HG03025 (cell line): ENCODE measurements around the gene AJUBA.
"Not testable (repeated sequence)": the region's sequence is repeated elsewhere in the genome, so short reads cannot be mapped to it uniquely, and the experiment has no call there.

Source experiments
- ATAC-seq: cut with Tn5 transposase; IDR thresholded peaks from one replicate; pipeline ENCODE4 v1.9.1; 2021; ENCODE audit warnings: mild to moderate bottlenecking, moderate library complexity; ENCODE audit not compliant: unreplicated experiment, low FRiP score

Gene AJUBA

DNA sequence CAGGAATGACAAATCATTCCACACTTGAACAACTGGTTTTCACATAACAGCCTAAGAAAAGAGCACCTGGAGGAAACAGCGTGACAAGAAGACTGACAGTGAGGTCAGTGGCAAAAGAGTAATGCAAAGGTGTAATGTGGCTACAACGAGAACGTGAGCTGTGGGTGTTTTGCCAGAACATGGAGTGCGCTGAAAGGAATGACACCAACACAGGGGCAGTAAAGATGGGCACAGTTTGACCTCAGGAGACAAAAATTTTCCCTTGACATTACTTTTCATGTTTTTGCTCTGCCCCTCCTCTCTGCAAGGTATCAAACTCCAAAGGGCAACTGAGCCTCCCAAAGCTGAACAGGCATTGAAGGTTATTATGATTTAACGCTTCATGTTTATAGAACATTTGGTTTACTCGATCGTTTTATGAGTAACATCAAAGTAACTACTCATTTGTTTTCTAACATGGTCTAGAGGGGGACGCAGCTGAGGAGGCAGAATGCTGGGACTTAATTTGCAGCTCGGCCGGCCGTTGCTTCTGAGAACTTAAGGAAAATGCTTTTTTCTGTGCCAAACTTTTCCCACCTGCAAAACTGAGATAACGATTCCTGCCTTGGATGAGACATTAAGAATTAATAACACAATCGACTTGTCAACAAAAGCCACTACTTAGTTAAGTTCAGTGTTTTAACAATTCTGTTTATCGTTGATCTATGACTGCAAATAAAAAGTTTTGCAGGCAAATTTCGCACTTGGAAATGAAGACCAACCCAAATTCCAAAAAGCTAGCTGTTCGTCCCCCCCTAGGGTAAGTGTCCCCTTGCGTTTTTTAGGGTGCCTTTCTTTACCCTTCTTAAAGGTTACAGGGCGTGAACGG, 26.4 kb downstream of the AJUBA start:
- no peak for ATAC-seq

- no peak for ATAC-seq
Measured at GRCh38 chr14:22952418-22952817, 29.9 kb downstream of the AJUBA start.

GRCh38 chr14:22951795-22952194, 30.6 kb downstream of the AJUBA start:
- ATAC-seq, result not testable (repeated sequence)

DNA sequence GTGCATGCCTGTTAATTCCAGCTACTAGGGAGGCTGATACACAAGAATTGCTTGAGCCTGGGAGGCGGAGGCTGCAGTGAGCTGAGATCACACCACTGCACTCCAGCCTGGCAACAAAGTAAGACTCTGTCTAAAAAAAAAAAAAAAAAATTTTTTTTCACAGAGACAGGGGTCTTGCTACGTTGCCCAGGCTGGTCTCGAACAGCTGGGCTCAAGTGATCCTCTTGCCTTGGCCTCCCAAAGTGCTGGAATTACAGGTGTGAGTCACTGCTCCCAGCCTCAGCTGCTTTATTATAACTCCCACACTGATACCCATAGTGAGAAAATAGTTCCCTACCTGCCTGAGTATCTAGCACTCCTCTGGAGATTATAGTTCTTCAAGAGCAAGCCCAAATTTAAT, 36.7 kb downstream of the AJUBA start:
- no peak for ATAC-seq

DNA sequence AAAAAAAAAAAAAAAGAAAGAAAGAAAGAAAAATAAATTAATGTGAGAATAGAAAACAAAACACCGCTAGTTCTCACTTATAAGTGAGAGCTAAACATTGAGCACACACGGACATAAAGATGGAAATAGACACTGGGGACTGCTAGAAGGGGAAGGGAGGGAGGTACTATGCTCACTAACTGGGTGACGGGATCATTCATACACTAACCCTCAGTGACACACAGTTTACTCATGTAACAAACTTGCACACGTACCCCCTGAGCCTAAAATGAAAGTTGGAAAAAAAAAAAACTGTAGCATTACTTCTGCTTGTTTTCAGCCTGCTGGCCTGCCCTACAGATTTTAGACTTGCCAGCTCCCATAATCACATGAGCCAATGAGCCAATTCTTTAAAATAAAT, 42.7 kb downstream of the AJUBA start:
- ATAC-seq, result no peak

DNA sequence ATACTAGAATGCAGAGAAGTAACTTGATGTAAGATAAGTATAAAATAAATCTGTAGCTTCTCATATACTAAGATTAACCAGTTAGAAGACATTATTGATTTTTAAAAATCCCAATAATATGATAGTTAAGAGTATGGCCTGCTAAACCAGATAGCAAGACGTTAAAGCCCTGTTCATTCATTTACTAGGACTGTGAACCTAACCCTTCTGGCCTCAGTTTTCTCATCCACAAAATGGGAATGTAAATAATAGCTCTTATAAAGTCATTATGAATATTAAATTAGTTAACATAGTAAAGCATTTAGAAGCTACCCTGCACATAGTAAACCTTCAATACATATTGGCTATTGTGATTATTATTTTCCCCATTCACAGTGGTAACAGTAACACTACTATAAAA, 47.2 kb downstream of the AJUBA start:
- no peak for ATAC-seq

DNA sequence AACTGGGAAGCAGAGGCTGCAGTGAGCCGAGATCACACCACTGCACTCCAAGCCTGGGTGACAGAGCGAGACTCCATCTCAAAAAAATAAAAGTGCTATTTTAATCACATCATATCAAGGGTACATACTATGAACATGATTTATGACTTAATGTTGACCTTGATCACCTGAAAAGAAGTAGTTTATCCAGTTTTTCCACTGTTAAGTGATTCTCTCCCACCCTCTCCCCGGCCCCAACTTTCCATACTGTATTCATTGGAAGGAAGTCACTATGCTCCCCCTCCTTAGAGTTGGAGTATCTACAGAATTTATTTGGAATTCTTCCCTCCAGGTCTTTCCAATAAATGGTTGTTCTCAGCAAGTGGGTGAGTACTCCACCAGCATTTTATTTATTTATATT, 50.2 kb downstream of the AJUBA start:
- no peak for ATAC-seq

- no peak for ATAC-seq
Measured at GRCh38 chr14:22929961-22930364, 52.4 kb downstream of the AJUBA start.

- ATAC-seq, result peak; percentile 93
Measured at GRCh38 chr14:22929104-22929960, 53.0 kb downstream of the AJUBA start, which contains the start of gene PRMT5. Gene PRMT5, minus strand, starts transcription at chr14:22929376. Its CDS starts 15 bp downstream, at chr14:22929361.

DNA sequence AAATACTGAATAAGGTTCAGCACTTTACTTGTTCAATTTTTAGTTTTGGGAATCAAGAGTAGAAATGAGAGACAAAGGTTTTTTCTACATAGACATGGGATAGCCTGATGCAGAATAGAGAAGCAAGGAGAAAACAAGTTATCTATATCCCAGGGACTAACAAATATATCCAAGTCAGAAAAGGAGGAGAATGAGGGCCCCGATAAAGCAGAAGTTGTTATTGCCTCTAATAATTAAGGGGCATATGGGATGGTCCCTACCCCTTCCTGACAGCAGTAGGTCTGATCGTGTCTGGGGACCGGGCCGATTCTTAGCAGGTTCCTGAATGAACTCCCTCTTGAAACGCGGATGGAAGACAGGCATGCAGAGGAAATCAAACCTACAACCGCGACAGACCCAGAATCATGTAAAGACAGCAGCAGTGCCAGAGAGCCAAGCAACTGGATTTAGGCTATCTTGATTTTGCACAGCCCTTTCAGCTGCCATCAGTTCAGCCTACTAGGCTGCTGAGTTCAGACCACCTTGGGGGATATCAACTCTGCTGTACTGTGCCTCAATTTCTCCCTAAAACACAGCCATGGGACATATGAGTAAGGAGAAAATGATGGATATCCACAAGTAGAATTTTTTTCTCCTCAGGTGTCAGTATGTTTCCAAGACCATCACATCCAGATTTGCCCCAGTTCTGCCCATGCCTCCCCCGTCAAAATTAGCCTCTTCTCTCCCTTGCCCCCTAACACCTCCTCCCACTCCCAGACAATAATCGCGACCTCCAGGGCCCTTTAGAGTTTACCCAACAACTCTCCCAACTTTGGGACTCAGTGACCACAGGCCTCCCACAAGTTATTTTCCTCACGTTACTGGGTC, 53.9 kb downstream of the AJUBA start:
- ATAC-seq, result no peak

DNA sequence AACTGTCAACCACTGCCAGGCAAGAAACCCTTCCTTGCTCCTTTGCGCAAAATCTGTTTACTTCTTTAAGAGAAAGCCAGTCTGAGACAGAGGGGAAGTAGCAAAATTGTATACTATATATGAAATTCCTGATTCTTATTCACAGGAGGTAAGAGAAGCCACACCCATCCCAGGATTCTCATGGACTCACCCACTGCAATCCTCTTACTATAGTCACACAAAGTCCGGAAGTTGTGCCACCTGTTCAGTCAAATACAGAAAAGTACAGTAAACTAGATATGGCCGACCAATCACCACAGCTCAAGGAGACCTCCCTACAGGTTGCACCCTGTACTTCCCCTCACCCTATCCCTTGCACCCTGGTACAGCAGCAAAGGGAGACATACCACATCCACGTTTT, 56.0 kb downstream of the AJUBA start:
- ATAC-seq, result no peak

GRCh38 chr14:22925513-22925912, 56.8 kb downstream of the AJUBA start:
- no peak for ATAC-seq

DNA sequence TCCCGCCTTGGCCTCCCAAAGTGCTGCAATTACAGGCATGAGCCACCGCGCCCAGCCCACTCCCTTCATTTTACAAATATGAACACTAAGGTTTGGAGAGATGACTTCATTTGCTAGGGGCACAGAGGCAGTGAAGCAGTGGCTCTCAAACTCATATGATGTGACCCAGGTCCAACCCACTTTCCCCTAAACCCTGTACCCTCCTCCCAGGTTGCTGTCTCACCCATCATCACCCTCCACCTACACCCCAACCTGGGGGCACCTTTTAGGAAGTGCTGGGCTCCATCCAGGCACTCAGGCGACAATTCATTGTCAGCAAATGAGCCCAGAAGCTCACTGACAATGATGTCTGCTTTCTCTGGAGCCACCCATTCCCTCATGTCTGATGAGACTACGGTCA, 58.6 kb downstream of the AJUBA start:
- ATAC-seq, result no peak

DNA sequence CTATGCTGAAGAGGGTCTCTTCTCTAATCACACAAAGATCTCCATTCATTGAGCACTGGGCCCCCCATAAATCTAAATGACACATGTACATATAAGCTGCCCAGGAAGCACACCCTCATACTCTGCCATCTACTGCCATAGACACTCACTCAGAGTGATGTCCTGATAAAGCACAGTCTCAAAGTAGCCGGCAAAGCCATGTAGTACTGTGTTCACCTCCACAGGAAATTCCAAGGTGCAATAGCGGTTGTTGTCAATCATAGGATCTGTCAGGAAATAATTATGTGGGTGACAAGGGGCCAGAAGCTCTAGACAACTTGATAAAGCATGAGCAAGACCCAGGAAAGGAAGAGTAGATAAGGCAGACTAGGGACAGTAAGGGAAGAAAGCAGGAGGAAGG, 60.1 kb downstream of the AJUBA start:
- no peak for ATAC-seq
